Endothelial cell of umbilical vein (primary cell): Measurements from ENCODE around the gene BRSK2. TPM values are rescaled to one million over a fixed set of nuclear protein-coding genes. Genes with fewer than 3 reads are reported as not detected.

ENCODE experiments used
- BruUV-seq: library from RNA; stranded (reverse); fragments of 400-500 nt; replicated peaks from 2 replicates; lab custom pipeline; 2021; lab: Mats Ljungman, UMichigan
- CTCF ChIA-PET: fragments of 300-600, 350-600 bp; sonication (Branson Sonifier 250); formaldehyde crosslinking; loops from one replicate; lab custom pipeline; 2021; ENCODE audit warnings: antibody characterized with exemption, inconsistent platforms; lab: Charles Lee
- POLR2A ChIA-PET: fragments of 300-600, 350-600 bp; sonication (Branson Sonifier 250); formaldehyde crosslinking; loops from one replicate; lab custom pipeline; 2021; ENCODE audit warnings: antibody characterized with exemption, inconsistent platforms; lab: Charles Lee
- DNase-seq: peaks from one replicate; pipeline ENCODE4 v3.0.0-alpha.2; 2011; ENCODE audit warnings: low read depth, low spot score
- FAIRE-seq: peaks from 2 replicates; lab custom pipeline; 2011; peaks lifted over from hg19 to GRCh38; lab: Jason Lieb, UNC
- H2AFZ ChIP-seq: 2 replicates; pipeline ENCODE4 v1.6.0; 2012; ENCODE audit warnings: low read depth, low read length, control low read depth, inconsistent platforms
- H3K27ac ChIP-seq: 2 replicates; pipeline ENCODE4 v1.5.1; 2011; ENCODE audit warnings: low read depth, mild to moderate bottlenecking, control low read depth, low read length, moderate library complexity; ENCODE audit not compliant: insufficient read depth
- H3K27me3 ChIP-seq, 2 experiments: 2 replicates each; pipeline versions ENCODE4 v1.6.0 to v1.6.1; 2011; ENCODE audit warnings: low read length in 2 of 2, mixed read lengths in 1 of 2; ENCODE audit not compliant: control insufficient read depth in 2 of 2, insufficient read depth in 2 of 2
- H3K36me3 ChIP-seq, 2 experiments: 2 replicates in 1 of 2; 3 replicates in 1 of 2; pipeline ENCODE4 v1.5.1; 2011; ENCODE audit warnings: low read length in 2 of 2, mild to moderate bottlenecking in 1 of 2, moderate library complexity in 1 of 2; ENCODE audit not compliant: control insufficient read depth in 2 of 2, insufficient read depth in 2 of 2; ENCODE audit errors: extremely low read depth in 1 of 2
- H3K4me1 ChIP-seq: 3 replicates; pipeline ENCODE4 v1.5.1; 2011; ENCODE audit warnings: mild to moderate bottlenecking, low read length; ENCODE audit not compliant: control insufficient read depth, insufficient read depth; ENCODE audit errors: extremely low read depth
- H3K4me2 ChIP-seq: 2 replicates; pipeline ENCODE4 v1.6.1; 2011; ENCODE audit warnings: low read length, control low read depth, mixed read lengths; ENCODE audit not compliant: insufficient read depth
- H3K4me3 ChIP-seq, 3 experiments: fragments of 200-600 bp in 1 of 3; sonication (generic), shearing (Covaris generic) in 1 of 3; replicated peaks in 1 of 3; 2 replicates each; pipeline ENCODE4 v1.5.1; 2011 to 2016; ENCODE audit warnings: control low read depth in 3 of 3, low read length in 3 of 3, mild to moderate bottlenecking in 2 of 3, inconsistent platforms in 1 of 3, low read depth in 1 of 3, moderate library complexity in 1 of 3; ENCODE audit not compliant: insufficient read depth in 1 of 3
- H3K79me2 ChIP-seq: 2 replicates; pipeline ENCODE4 v1.6.0; 2012; ENCODE audit warnings: low read length, inconsistent platforms; ENCODE audit not compliant: control insufficient read depth, insufficient read depth
- H3K9ac ChIP-seq: replicated peaks from 2 replicates; pipeline ENCODE3; 2011; ENCODE audit warnings: low read length, control low read depth; ENCODE audit not compliant: insufficient read depth; ENCODE audit errors: extremely low read depth
- H3K9me1 ChIP-seq: replicated peaks from 3 replicates; pipeline ENCODE4 v1.6.0; 2011; ENCODE audit warnings: mild to moderate bottlenecking, low read length; ENCODE audit not compliant: control insufficient read depth, insufficient read depth; ENCODE audit errors: extremely low read depth
- H3K9me3 ChIP-seq: replicated peaks from 2 replicates; pipeline ENCODE4 v1.5.1; 2012; ENCODE audit warnings: low read length, inconsistent platforms; ENCODE audit not compliant: control insufficient read depth, insufficient read depth
- H4K20me1 ChIP-seq: replicated peaks from 2 replicates; pipeline ENCODE3; 2011; ENCODE audit warnings: mild to moderate bottlenecking, low read length; ENCODE audit not compliant: control insufficient read depth, insufficient read depth; ENCODE audit errors: extremely low read depth
- EZH2 ChIP-seq: IDR thresholded peaks from 2 replicates; pipeline ENCODE4 v1.6.1; 2012; ENCODE audit warnings: borderline replicate concordance, low read depth, mild to moderate bottlenecking, moderate library complexity, low read length, inconsistent platforms; ENCODE audit not compliant: severe bottlenecking
- FOS ChIP-seq: IDR thresholded peaks from 2 replicates; pipeline ENCODE4 v1.6.1; 2011; ENCODE audit warnings: mild to moderate bottlenecking, low read length, moderate library complexity, borderline replicate concordance; ENCODE audit not compliant: insufficient read depth
- GATA2 ChIP-seq: IDR thresholded peaks from 2 replicates; pipeline ENCODE4 v1.7.0; 2011; ENCODE audit warnings: low read depth, mild to moderate bottlenecking, moderate library complexity, mixed read lengths, low read length; ENCODE audit not compliant: insufficient read length, insufficient read depth
- JUN ChIP-seq: IDR thresholded peaks from 2 replicates; pipeline ENCODE4 v1.6.1; 2011; ENCODE audit warnings: borderline replicate concordance, low read depth; ENCODE audit not compliant: insufficient read length, insufficient read depth
- MYC ChIP-seq: IDR thresholded peaks from one replicate; pipeline ENCODE4 v1.6.1; 2011; ENCODE audit warnings: mild to moderate bottlenecking, low read depth, low read length
- POLR2A ChIP-seq: IDR thresholded peaks from 2 replicates; pipeline ENCODE4 v1.6.1; 2012; ENCODE audit warnings: low read depth, mild to moderate bottlenecking, control low read depth, low read length
- POLR2AphosphoS5 ChIP-seq: IDR thresholded peaks from 2 replicates; pipeline ENCODE4 v1.6.1; 2012; ENCODE audit warnings: low read depth, mild to moderate bottlenecking, control low read depth, low read length, moderate library complexity; ENCODE audit not compliant: insufficient read depth
- dilution Hi-C: fragments of 300-500 bp; cut with MboI; formaldehyde crosslinking; loops from one replicate; pipeline ENCODE4 v1.15.0; 2019; ENCODE audit warnings: low sequenced_read_pairs; ENCODE audit not compliant: extremely low pct_ligation_motif_present
- intact Hi-C: fragments of 100-400 bp; cut with micrococcal nuclease; formaldehyde crosslinking; loops from one replicate; pipeline ENCODE4 v1.10.0; 2022
- polyA plus RNA-seq, 4 experiments: library from polyadenylated mRNA; depleted of rRNA in 3 of 4; stranded (reverse) in 3 of 4; unstranded in 1 of 4; fragments of >200 nt; gene quantifications; 2 replicates each; pipeline versions ENCODE4 v1.2.1 to v1.2.3, GENCODE V29; 2011 to 2012; ENCODE audit warnings: missing spikeins in 1 of 4
- total RNA-seq: library from RNA; stranded (reverse); gene quantifications from 2 replicates; pipeline ENCODE4 v1.2.3, GENCODE V29; 2021
- TF ChIP-seq, protein P1 (sequence below), 2 donors: IDR thresholded peaks; 1 replicate in 1 of 2; 2 replicates in 1 of 2; pipeline ENCODE4 v1.5.1; 2011; ENCODE audit warnings: low read length in 2 of 2, mild to moderate bottlenecking in 2 of 2, moderate library complexity in 2 of 2, control low read depth in 1 of 2, inconsistent platforms in 1 of 2, low read depth in 1 of 2; ENCODE audit not compliant: insufficient read depth in 1 of 2; ENCODE audit errors: extremely low read depth in 1 of 2
- TF ChIP-seq, protein P2 (sequence below): IDR thresholded peaks from 2 replicates; pipeline ENCODE4 v1.6.1; 2011; ENCODE audit not compliant: insufficient read depth, insufficient read length

The BRSK2 gene
- total and polyA plus RNA-seq, 2 donors (not counting 3 experiments of a cell fraction or from before 2014, with no cell fraction given): 0.08 to 0.20 TPM

DNA sequence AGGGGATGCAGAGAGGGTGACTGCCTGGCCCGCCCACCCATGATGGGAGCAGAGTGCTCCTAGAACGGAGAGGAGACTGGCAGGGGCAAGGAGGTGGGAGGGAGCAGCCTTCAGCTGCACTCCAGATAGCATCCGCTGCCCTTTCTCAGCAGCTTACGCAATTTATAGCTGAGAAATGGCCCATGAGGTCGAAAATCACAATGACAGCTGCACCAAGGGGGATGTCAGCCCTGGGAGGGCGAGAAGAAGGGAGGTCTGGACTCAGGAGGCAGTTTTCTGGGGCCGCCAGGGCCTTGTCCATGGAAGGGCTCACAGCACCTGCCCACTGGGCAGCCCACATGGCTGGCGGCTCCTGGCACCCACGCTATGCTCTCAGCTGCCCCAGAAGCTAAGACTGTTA is 114.4 kb downstream of the BRSK2 start:
- ChIA-PET CTCF (no interaction called here), POLR2A (no interaction called here)
- H3K4me3 ChIP-seq: no peak overlapping the region
- no peaks in the 10 kb centered on the region for H3K9me3 ChIP-seq
- no peak for DNase-seq
- FAIRE-seq: no peak
- TF ChIP-seq, protein P1, sequence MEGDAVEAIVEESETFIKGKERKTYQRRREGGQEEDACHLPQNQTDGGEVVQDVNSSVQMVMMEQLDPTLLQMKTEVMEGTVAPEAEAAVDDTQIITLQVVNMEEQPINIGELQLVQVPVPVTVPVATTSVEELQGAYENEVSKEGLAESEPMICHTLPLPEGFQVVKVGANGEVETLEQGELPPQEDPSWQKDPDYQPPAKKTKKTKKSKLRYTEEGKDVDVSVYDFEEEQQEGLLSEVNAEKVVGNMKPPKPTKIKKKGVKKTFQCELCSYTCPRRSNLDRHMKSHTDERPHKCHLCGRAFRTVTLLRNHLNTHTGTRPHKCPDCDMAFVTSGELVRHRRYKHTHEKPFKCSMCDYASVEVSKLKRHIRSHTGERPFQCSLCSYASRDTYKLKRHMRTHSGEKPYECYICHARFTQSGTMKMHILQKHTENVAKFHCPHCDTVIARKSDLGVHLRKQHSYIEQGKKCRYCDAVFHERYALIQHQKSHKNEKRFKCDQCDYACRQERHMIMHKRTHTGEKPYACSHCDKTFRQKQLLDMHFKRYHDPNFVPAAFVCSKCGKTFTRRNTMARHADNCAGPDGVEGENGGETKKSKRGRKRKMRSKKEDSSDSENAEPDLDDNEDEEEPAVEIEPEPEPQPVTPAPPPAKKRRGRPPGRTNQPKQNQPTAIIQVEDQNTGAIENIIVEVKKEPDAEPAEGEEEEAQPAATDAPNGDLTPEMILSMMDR (IDR thresholded peaks at IDR 0.05; ENCODE audit: extremely low read depth in 1 of 2, insufficient read depth in 1 of 2, low read depth in 1 of 2, low read length in 2 of 2): no peak
- TF ChIP-seq JUN (no peak), FOS (no peak), MYC (no peak), GATA2 (no peak), POLR2AphosphoS5 (no peak), POLR2A (no peak), EZH2 (no peak)
- TF ChIP-seq, protein P2, sequence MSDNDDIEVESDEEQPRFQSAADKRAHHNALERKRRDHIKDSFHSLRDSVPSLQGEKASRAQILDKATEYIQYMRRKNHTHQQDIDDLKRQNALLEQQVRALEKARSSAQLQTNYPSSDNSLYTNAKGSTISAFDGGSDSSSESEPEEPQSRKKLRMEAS: no peak
- no peaks in the 10 kb centered on the region for H3K36me3 ChIP-seq
- H3K4me2 ChIP-seq: no peak overlapping the region
- no peak overlapping the region for H3K27ac ChIP-seq
- intact Hi-C loops: no loop called here
- H4K20me1 ChIP-seq: peaks cover 3% of the 10 kb centered on the region
- no peak overlapping the region for H2AFZ ChIP-seq
- no peaks in the 10 kb centered on the region for H3K9me1 ChIP-seq
- peaks cover 20% of the 10 kb centered on the region for H3K79me2 ChIP-seq
- H3K27me3 ChIP-seq: no peaks in the 10 kb centered on the region
- dilution Hi-C loops: no loop called here
- BruUV-seq: no TSS peak
- H3K4me1 ChIP-seq: no peaks in the 10 kb centered on the region
- no peak overlapping the region for H3K9ac ChIP-seq
